ENCODE data around the gene OR9G1. TPM values are rescaled to one million over a fixed set of nuclear protein-coding genes. Genes with fewer than 3 reads are reported as not detected.

Gene OR9G1
- total and polyA plus RNA-seq, 2 of the 8 experiments (the other 6 are each of a cell fraction or from before 2014, with no cell fraction given), result not detected

GRCh38 chr11:56748597-56748996, 49.7 kb downstream of the OR9G1 start, which contains the start of gene OR9G4:
Gene OR9G4, minus strand, starts transcription at chr11:56748697. Its CDS starts 4,931 bp downstream, at chr11:56743766.
- H3K27ac ChIP-seq (ENCODE audit: low read depth, low read length), result no peak within 1 kb of the TSS
- H3K18ac ChIP-seq (ENCODE audit: extremely low read depth, low read length), result no peak within 1 kb of the TSS
- H3K4me1 ChIP-seq (replicated peaks in 1 of 4; ENCODE audit: control insufficient read depth in 3 of 4, insufficient read depth in 4 of 4, low read length in 3 of 4), result no peaks in the 10 kb centered on the region
- H2BK120ac ChIP-seq (replicated peaks; ENCODE audit: low read depth, low read length), result no peak within 1 kb of the TSS
- H3K23ac ChIP-seq (ENCODE audit: insufficient read length), result no peak within 1 kb of the TSS
- no peaks in the 10 kb centered on the region for H3K79me1 ChIP-seq (ENCODE audit: low read depth, low read length)
- no peak within 1 kb of the TSS for H3K4me2 ChIP-seq (ENCODE audit: insufficient read depth in 1 of 2, low read depth in 2 of 2, low read length in 2 of 2)
- no peak within 1 kb of the TSS for H2BK12ac ChIP-seq (ENCODE audit: low read depth, low read length)
- POLR2A ChIA-PET (ENCODE audit: partially characterized antibody), result no interaction called here
- H3K4me3 ChIP-seq (ENCODE audit: extremely low read depth in 1 of 4, insufficient read depth in 2 of 4, low read depth in 3 of 4, low read length in 4 of 4), result no peak within 1 kb of the TSS
- H3K14ac ChIP-seq (ENCODE audit: insufficient read length), result no peak within 1 kb of the TSS
- H3K36me3 ChIP-seq (ENCODE audit: control insufficient read depth in 2 of 4, insufficient read depth in 4 of 4, low read length in 3 of 4), result no peaks in the 10 kb centered on the region
- no peak within 1 kb of the TSS for H4K8ac ChIP-seq (ENCODE audit: extremely low read depth, insufficient read depth, low read length)
- no peak within 1 kb of the TSS for H3K9ac ChIP-seq (replicated peaks in 1 of 4; ENCODE audit: extremely low read depth in 1 of 4, low read depth in 3 of 4, low read length in 3 of 4)
- H2BK15ac ChIP-seq (ENCODE audit: low read length), result no peak within 1 kb of the TSS
- H2BK20ac ChIP-seq (ENCODE audit: low read length), result no peak within 1 kb of the TSS
- 100% methylated on average over 1 of the region's 1 CpG; no CpG with 5 or more reads in 1 of the 2 experiments for WGBS, 2 experiments (ENCODE audit: extremely low coverage in 1 of 2, insufficient coverage in 1 of 2, insufficient read length in 1 of 2, insufficient replicate concordance in 2 of 2, low coverage in 1 of 2, low lambda C conversion rate in 2 of 2, missing lambda C conversion rate in 1 of 2)
- CTCF ChIA-PET (ENCODE audit: partially characterized antibody), result no interaction called here
- H4K20me1 ChIP-seq (replicated peaks in 1 of 2; ENCODE audit: control insufficient read depth in 1 of 2, insufficient read depth in 2 of 2, low read length in 2 of 2), result no peaks in the 10 kb centered on the region
- H4K5ac ChIP-seq (ENCODE audit: insufficient read length, low read depth, low read length), result no peak within 1 kb of the TSS
- no peak within 1 kb of the TSS for H4K91ac ChIP-seq (replicated peaks; ENCODE audit: insufficient read length, low read length)
- no peak within 1 kb of the TSS for H2AK5ac ChIP-seq (ENCODE audit: low read depth, low read length)
- no peak for DNase-seq (ENCODE audit: low read depth in 1 of 2, low spot score in 2 of 2)
- no peaks in the 10 kb centered on the region for H3K79me2 ChIP-seq (ENCODE audit: control insufficient read depth in 1 of 2, insufficient read depth in 2 of 2, low read length in 2 of 2)
- no peaks in the 10 kb centered on the region; a peak in 1 of 4 replicates for H3K9me3 ChIP-seq (ENCODE audit: insufficient read depth in 2 of 2, low read depth in 1 of 2, low read length in 1 of 2)
- FAIRE-seq, result no peak
- no peaks in the 10 kb centered on the region for H3K23me2 ChIP-seq (ENCODE audit: low read depth, low read length)
- no peak within 1 kb of the TSS for H3K4ac ChIP-seq (replicated peaks; ENCODE audit: insufficient read length, low read depth, low read length)
- no peak within 1 kb of the TSS for H2BK5ac ChIP-seq (ENCODE audit: low read depth, low read length)
- H3K56ac ChIP-seq (replicated peaks; ENCODE audit: insufficient read length, low read depth, low read length), result no peak within 1 kb of the TSS
- no peaks in the 10 kb centered on the region for H3K27me3 ChIP-seq (replicated peaks in 1 of 4; ENCODE audit: control insufficient read depth in 3 of 4, extremely low read depth in 1 of 4, insufficient read depth in 3 of 4, low read length in 3 of 4)
- peak within 1 kb of the TSS; percentile 53; the same call in 1 of the 2 replicates for H2AFZ ChIP-seq (ENCODE audit: low read length)
- TF ChIP-seq YY1 (IDR thresholded peaks at IDR 0.05; ENCODE audit: low read depth, low read length) (no peak), SP2 (IDR thresholded peaks at IDR 0.05; ENCODE audit: low read length) (no peak), SRF (IDR thresholded peaks at IDR 0.05; ENCODE audit: low read depth, low read length) (no peak)

Measured in H1 (cell line).